Keratinocyte (primary cell): Measurements from ENCODE around the gene PTCD2. TPM values are rescaled to one million over a fixed set of nuclear protein-coding genes. Genes with fewer than 3 reads are reported as not detected.

Experiments used
- DNase-seq: peaks from one replicate; pipeline ENCODE4 v3.0.0-alpha.2; 2011; ENCODE audit warnings: low read depth, missing footprints, low spot score
- FAIRE-seq: peaks from 2 replicates; lab custom pipeline; 2011; peaks lifted over from hg19 to GRCh38; lab: Jason Lieb, UNC
- H2AFZ ChIP-seq: 2 replicates; pipeline ENCODE4 v1.6.0; 2012; ENCODE audit warnings: low read length, control low read depth, inconsistent platforms; ENCODE audit not compliant: control insufficient read depth
- H3K27ac ChIP-seq: 2 replicates; pipeline ENCODE4 v1.5.1; 2011; ENCODE audit warnings: low read length; ENCODE audit not compliant: control insufficient read depth, insufficient read depth
- H3K27me3 ChIP-seq: 3 replicates; pipeline ENCODE4 v1.6.0; 2011; ENCODE audit warnings: low read length; ENCODE audit not compliant: control insufficient read depth, insufficient read depth; ENCODE audit errors: extremely low read depth
- H3K36me3 ChIP-seq, 2 experiments: 2 replicates in 1 of 2; 3 replicates in 1 of 2; pipeline ENCODE4 v1.5.1; 2011; ENCODE audit warnings: low read length in 2 of 2, mild to moderate bottlenecking in 1 of 2; ENCODE audit not compliant: control insufficient read depth in 2 of 2, insufficient read depth in 2 of 2; ENCODE audit errors: extremely low read depth in 1 of 2
- H3K4me1 ChIP-seq: 3 replicates; pipeline ENCODE4 v1.5.1; 2011; ENCODE audit warnings: low read length; ENCODE audit not compliant: control insufficient read depth, insufficient read depth; ENCODE audit errors: extremely low read depth
- H3K4me2 ChIP-seq: 3 replicates; pipeline ENCODE4 v1.6.0; 2011; ENCODE audit warnings: low read depth, low read length; ENCODE audit not compliant: control insufficient read depth, insufficient read depth; ENCODE audit errors: extremely low read depth
- H3K4me3 ChIP-seq, 3 experiments: fragments of 200-600 bp in 1 of 3; sonication (generic) in 1 of 3; 2 replicates in 2 of 3; 3 replicates in 1 of 3; pipeline ENCODE4 v1.5.1; 2011 to 2016; ENCODE audit warnings: low read length in 3 of 3, mild to moderate bottlenecking in 3 of 3, control low read depth in 2 of 3, inconsistent platforms in 1 of 3, low read depth in 1 of 3, mixed read lengths in 1 of 3, mixed run types in 1 of 3, moderate library complexity in 1 of 3; ENCODE audit not compliant: control insufficient read depth in 2 of 3, insufficient read depth in 2 of 3; ENCODE audit errors: extremely low read depth in 1 of 3
- H3K79me2 ChIP-seq: 2 replicates; pipeline ENCODE4 v1.6.0; 2012; ENCODE audit warnings: low read length; ENCODE audit not compliant: control insufficient read depth, insufficient read depth
- H3K9ac ChIP-seq: 3 replicates; pipeline ENCODE4 v1.6.0; 2011; ENCODE audit warnings: low read length; ENCODE audit not compliant: control insufficient read depth, insufficient read depth; ENCODE audit errors: extremely low read depth
- H3K9me1 ChIP-seq: 3 replicates; pipeline ENCODE4 v1.6.0; 2011; ENCODE audit warnings: low read length; ENCODE audit not compliant: control insufficient read depth, insufficient read depth; ENCODE audit errors: extremely low read depth
- H3K9me3 ChIP-seq: 2 replicates; pipeline ENCODE4 v1.5.1; 2012; ENCODE audit warnings: low read depth, low read length; ENCODE audit not compliant: control insufficient read depth
- H4K20me1 ChIP-seq: 3 replicates; pipeline ENCODE4 v1.6.0; 2011; ENCODE audit warnings: low read length; ENCODE audit not compliant: control insufficient read depth, insufficient read depth; ENCODE audit errors: extremely low read depth
- EZH2 ChIP-seq: IDR thresholded peaks from one replicate; pipeline ENCODE4 v1.6.1; 2012; ENCODE audit warnings: inconsistent platforms, mild to moderate bottlenecking, low read length, moderate library complexity
- dilution Hi-C: fragments of 300-500 bp; cut with MboI; formaldehyde crosslinking; loops from one replicate; pipeline ENCODE4 v1.7.0; 2020; ENCODE audit warnings: low sequenced_read_pairs; ENCODE audit not compliant: extremely low pct_ligation_motif_present
- polyA minus RNA-seq, 3 experiments: library from RNA; depleted of rRNA, polyadenylated mRNA; stranded (reverse); fragments of >200 nt; gene quantifications; 1 replicate in 1 of 3; 2 replicates in 1 of 3; 3 replicates in 1 of 3; pipeline ENCODE4 v1.2.3, GENCODE V29; 2011
- polyA plus RNA-seq, 5 experiments: library from polyadenylated mRNA; depleted of rRNA in 3 of 5; stranded (reverse) in 3 of 5; stranded (forward) in 1 of 5; unstranded in 1 of 5; fragments of >200 nt; gene quantifications; 1 replicate in 1 of 5; 2 replicates in 3 of 5; 3 replicates in 1 of 5; pipeline versions ENCODE4 v1.2.1 to v1.2.3, GENCODE V29; 2011 to 2012; ENCODE audit warnings: missing spikeins in 2 of 5, low read depth in 1 of 5, low replicate concordance in 1 of 5
- TF ChIP-seq, protein P1 (sequence below), 3 experiments: IDR thresholded peaks in 1 of 3; conservative IDR thresholded peaks in 1 of 3; optimal IDR thresholded peaks in 1 of 3; 2 replicates in 2 of 3; 3 replicates in 1 of 3; pipeline versions ENCODE3 to v1.5.1; 2011; ENCODE audit warnings: low read length in 3 of 3, mild to moderate bottlenecking in 3 of 3, moderate library complexity in 2 of 3, control low read depth in 1 of 3, inconsistent platforms in 1 of 3; ENCODE audit not compliant: insufficient read depth in 2 of 3; ENCODE audit errors: extremely low read depth in 1 of 3

PTCD2 gene, protein sequence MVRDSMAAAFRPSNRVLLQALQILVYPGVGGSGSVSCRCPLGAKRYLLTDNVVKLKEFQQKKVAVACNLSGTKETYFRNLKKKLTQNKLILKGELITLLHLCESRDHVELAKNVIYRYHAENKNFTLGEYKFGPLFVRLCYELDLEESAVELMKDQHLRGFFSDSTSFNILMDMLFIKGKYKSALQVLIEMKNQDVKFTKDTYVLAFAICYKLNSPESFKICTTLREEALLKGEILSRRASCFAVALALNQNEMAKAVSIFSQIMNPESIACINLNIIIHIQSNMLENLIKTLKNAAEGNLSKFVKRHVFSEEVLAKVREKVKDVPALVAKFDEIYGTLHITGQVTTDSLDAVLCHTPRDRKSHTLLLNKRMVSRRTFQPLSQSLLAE
- polyA plus RNA-seq: 9.9 to 13.1 TPM (median 11.5 TPM) in 3 replicates
- 6.4 TPM for polyA plus RNA-seq (2011; ENCODE audit: low read depth)
- polyA plus RNA-seq (2011; cell fraction: cytosol; rRNA removed): 6.9 and 12.8 TPM in 2 replicates
- polyA plus RNA-seq (2011; cell fraction: nucleus; rRNA removed): 17.7 and 18.9 TPM in 2 replicates
- 6.1 and 6.9 TPM in 2 replicates for polyA plus RNA-seq (2012; ENCODE audit: low replicate concordance)
- 7.0 to 13.2 TPM (median 9.0 TPM) in 3 replicates for polyA minus RNA-seq
- 5.4 TPM for polyA minus RNA-seq (2011; cell fraction: cytosol; rRNA and poly(A)+ RNA removed)
- 4.9 and 9.6 TPM in 2 replicates for polyA minus RNA-seq (2011; cell fraction: nucleus; rRNA and poly(A)+ RNA removed)

DNA sequence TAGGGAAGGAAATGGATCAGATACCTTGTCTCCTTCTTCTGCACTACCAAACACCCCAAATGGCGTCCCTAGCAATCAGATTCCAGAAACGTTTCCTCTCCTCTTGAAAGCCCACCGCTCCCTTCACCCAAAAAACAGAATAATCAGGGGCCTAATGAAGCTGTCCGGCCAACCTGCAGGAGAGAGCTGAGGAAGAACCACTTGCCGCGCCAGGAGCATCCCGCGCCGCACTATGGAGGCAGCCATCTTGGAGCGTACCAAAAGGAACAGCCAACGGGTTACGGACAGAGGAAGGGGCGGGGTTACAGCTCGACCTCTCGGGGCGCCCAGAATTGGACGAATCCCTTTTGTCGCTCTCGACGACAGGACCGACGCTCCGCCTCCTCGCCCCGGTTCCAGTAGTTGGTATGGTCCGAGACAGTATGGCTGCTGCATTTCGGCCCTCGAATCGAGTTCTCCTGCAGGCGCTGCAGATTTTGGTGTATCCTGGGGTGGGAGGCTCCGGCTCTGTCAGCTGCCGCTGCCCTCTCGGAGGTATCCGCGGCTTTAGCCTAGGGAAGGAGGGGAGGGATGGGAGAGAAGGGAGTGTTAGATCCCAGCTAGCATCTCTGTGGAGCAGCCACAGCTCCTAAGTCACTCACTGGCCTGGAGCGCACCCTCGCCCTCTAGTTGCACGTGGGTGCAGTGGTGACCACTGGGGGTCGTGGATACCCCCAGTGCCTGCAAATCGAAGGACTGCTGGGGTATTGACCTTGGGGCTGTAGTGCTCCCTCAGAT lies at the start of gene PTCD2, which contains the start of gene MRPS27:
TSS of gene PTCD2 (plus strand) at position 398 of the 777 bp plus-strand sequence. CDS start at position 408, 10 bp downstream.
TSS of gene MRPS27 (minus strand) at position 265 of the 777 bp plus-strand sequence. CDS start at position 246, 19 bp downstream.
- no peaks in the 10 kb centered on the region for H3K9me1 ChIP-seq
- FAIRE-seq: peak; percentile 81

DNA sequence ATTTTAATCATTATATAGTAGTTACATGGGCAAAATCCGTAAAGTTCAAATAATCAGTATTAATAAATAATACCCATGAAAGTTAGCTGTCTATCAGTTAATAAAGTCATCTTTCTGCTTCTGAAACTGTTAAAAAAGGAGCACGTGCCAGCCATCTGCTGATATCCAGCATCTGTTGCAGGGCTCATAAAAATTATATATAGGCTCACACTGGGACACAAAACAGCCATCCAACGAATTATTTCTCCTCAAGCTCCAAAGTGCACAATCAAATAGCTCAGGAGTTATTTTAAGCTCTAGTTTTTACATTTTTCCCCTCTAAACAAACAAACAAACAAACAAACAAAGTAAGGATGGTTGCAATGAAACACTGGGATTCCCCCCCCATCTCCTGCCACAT lies 48.5 kb upstream of the PTCD2 start:
- H3K4me2 ChIP-seq: no peak overlapping the region
- TF ChIP-seq, protein P1, sequence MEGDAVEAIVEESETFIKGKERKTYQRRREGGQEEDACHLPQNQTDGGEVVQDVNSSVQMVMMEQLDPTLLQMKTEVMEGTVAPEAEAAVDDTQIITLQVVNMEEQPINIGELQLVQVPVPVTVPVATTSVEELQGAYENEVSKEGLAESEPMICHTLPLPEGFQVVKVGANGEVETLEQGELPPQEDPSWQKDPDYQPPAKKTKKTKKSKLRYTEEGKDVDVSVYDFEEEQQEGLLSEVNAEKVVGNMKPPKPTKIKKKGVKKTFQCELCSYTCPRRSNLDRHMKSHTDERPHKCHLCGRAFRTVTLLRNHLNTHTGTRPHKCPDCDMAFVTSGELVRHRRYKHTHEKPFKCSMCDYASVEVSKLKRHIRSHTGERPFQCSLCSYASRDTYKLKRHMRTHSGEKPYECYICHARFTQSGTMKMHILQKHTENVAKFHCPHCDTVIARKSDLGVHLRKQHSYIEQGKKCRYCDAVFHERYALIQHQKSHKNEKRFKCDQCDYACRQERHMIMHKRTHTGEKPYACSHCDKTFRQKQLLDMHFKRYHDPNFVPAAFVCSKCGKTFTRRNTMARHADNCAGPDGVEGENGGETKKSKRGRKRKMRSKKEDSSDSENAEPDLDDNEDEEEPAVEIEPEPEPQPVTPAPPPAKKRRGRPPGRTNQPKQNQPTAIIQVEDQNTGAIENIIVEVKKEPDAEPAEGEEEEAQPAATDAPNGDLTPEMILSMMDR (optimal IDR thresholded peaks at IDR 0.05 in 1 of 3, IDR thresholded peaks at IDR 0.05 in 1 of 3, conservative IDR thresholded peaks at IDR 0.05 in 1 of 3; ENCODE audit: extremely low read depth in 1 of 3, insufficient read depth in 2 of 3, low read length in 3 of 3): no peak
- no peak for TF ChIP-seq EZH2
- peaks cover 4% of the 10 kb centered on the region for H3K4me1 ChIP-seq
- H3K79me2 ChIP-seq: peaks cover 25% of the 10 kb centered on the region
- H2AFZ ChIP-seq: no peak overlapping the region
- H3K9me1 ChIP-seq: peaks cover 2% of the 10 kb centered on the region
- H3K9ac ChIP-seq: no peak overlapping the region
- no peaks in the 10 kb centered on the region for H3K27me3 ChIP-seq
- DNase-seq (no peak), FAIRE-seq (no peak)
- H3K9me3 ChIP-seq: no peaks in the 10 kb centered on the region
- no peaks in the 10 kb centered on the region for H3K36me3 ChIP-seq
- peaks cover 6% of the 10 kb centered on the region for H4K20me1 ChIP-seq
- H3K4me3 ChIP-seq: no peak overlapping the region
- dilution Hi-C loops: no loop called here
- H3K27ac ChIP-seq: no peak overlapping the region

More for the DNA sequence above, at the start of gene PTCD2, which contains the start of gene MRPS27:
- Histone ChIP-seq H2AFZ (peak within 1 kb of the TSS; percentile 96), H3K79me2 (peaks cover 44% of the 10 kb centered on the region), H3K4me2 (peak within 1 kb of the TSS; percentile 91), H3K4me1 (peaks cover 27% of the 10 kb centered on the region), H4K20me1 (no peaks in the 10 kb centered on the region), H3K9ac (peak within 1 kb of the TSS; percentile 92), H3K4me3 (peak within 1 kb of the TSS; percentile 57 to 100 (median 100)), H3K9me3 (no peaks in the 10 kb centered on the region), H3K27me3 (no peaks in the 10 kb centered on the region), H3K36me3 (peaks cover 0 to 4% of the 10 kb centered on the region in 2 experiments), H3K27ac (peak within 1 kb of the TSS; percentile 90)
- TF ChIP-seq, protein P1 (optimal IDR thresholded peaks at IDR 0.05 in 1 of 3, IDR thresholded peaks at IDR 0.05 in 1 of 3, conservative IDR thresholded peaks at IDR 0.05 in 1 of 3; ENCODE audit: extremely low read depth in 1 of 3, insufficient read depth in 2 of 3, low read length in 3 of 3): peak in 1 of 3 experiments; percentile 46
- no peak for TF ChIP-seq EZH2
- dilution Hi-C loops: no loop called here
- peak; percentile 70 for DNase-seq
